Measurements from ENCODE around the gene ZNF200. TPM values are rescaled to one million over a fixed set of nuclear protein-coding genes. Genes with fewer than 3 reads are reported as not detected.
A peak's percentile ranks its signal among the peaks of the same experiment; 100 is the strongest.

ZNF200 gene
- total and polyA plus RNA-seq, 2 of the 13 experiments (the other 11 are each of a cell fraction or from before 2014, with no cell fraction given): 3.5 to 16.5 TPM

DNA sequence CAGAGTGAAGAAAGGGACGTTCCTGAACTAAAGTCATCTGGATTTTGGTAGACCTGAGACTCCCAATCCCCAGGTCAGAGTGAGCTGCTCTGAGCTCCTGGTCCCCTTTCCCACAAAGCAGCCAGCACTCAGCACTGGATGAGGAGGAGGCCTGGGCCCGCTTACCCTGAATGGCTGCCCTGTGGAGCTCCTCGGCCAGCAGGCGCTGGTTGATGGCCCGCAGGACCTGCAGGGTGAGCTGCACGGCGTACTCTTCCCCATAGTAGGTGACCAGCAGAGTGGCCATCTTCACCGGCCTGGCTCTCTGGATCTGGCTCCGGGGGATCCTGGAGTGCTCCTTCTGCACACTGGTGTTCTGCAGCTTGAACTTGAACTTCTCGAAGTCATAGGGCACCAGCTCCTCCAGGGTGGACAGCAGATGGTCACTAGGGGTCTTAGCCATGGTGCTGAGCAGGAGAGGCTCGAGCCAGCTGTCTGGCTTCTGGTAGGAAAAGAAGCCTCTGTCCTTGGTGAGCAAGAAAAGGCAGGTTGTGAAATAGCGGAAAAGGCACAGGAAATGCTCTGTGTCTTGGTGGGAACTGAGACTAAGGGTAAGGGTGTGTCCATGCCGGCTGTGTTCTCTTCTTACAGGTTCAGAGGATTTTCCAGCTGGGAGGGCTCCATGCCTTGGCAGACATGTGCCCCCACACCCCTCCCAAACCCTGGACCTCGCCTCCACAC lies 21.3 kb upstream of the ZNF200 start, which contains the start of gene MEFV (continued):
- TF ChIP-seq CEBPB (IDR thresholded peaks at IDR 0.05; ENCODE audit: borderline replicate concordance, low read depth, low read length) (peak; percentile 36; the same call in 1 of the 2 replicates), STAT5B (CRISPR knock-in tag; IDR thresholded peaks at IDR 0.05) (no peak), MBNL3 (CRISPR knock-in tag; conservative IDR thresholded peaks at IDR 0.05) (no peak)

- Histone ChIP-seq H3K36me3 (replicated peaks in 1 of 2; ENCODE audit: control insufficient read depth in 1 of 2, insufficient read depth in 2 of 2, low read length in 2 of 2) (no peaks in the 10 kb centered on the region), H3K4me1 (ENCODE audit: insufficient read depth, low read length) (peaks cover 28% of the 10 kb centered on the region), H3K4me3 (replicated peaks in 1 of 3; ENCODE audit: insufficient read depth in 1 of 3, low read depth in 2 of 3, low read length in 3 of 3) (no peak overlapping the region), H3K79me2 (ENCODE audit: insufficient read depth, low read length) (no peaks in the 10 kb centered on the region), H3K9ac (ENCODE audit: insufficient read depth, low read depth, low read length) (no peak overlapping the region), H2AFZ (ENCODE audit: low read length) (no peak overlapping the region), H3K27ac (ENCODE audit: extremely low read length, insufficient read depth, low read length) (no peak overlapping the region), H3K27me3 (ENCODE audit: control insufficient read depth in 1 of 2, insufficient read depth in 2 of 2, low read length in 2 of 2) (peaks cover 10 to 44% of the 10 kb centered on the region in 2 experiments; a peak in 4 of 5 replicates), H4K20me1 (ENCODE audit: insufficient read depth, low read length) (no peaks in the 10 kb centered on the region), H3K4me2 (ENCODE audit: low read depth, low read length) (no peak overlapping the region), H3K9me3 (ENCODE audit: low read length) (no peaks in the 10 kb centered on the region)
- CTCF ChIA-PET (ENCODE audit: low intra/inter-chr PET ratio, low total read pairs): no interaction called here
- ATAC-seq (no peak), FAIRE-seq (no peak), DNase-seq (ENCODE audit: low spot score) (no peak)
- in situ Hi-C loops (cut with HindIII; ENCODE audit: extremely low pct_ligation_motif_present, low pct_unique_long_range_greater_than_20kb) (no loop called here), intact Hi-C loops (cut with micrococcal nuclease; ENCODE audit: unreplicated experiment) (no loop called here)
- no peak for TF ChIP-seq ZNF691 (CRISPR knock-in tag; IDR thresholded peaks at IDR 0.05; ENCODE audit: borderline replicate concordance, low read depth)
- TF ChIP-seq TMF1 (CRISPR knock-in tag; IDR thresholded peaks at IDR 0.05; ENCODE audit: low read depth): no peak
- no peak for TF ChIP-seq NAIF1 (CRISPR knock-in tag; IDR thresholded peaks at IDR 0.05; ENCODE audit: borderline replicate concordance)
- POLR2A ChIA-PET: no interaction called here
- no TSS peak for BruUV-seq (replicated peaks)
- WGBS (ENCODE audit: low lambda C conversion rate): 46% methylated on average over 17 of the region's 35 CpGs
Observed at GRCh38 chr16:3254309-3254708, 19.4 kb upstream of the ZNF200 start.

Measured in HepG2 (cell line).